Measurements from ENCODE around the gene SULT1C2.

The SULT1C2 gene

GRCh38 chr2:108257757-108258331 lies 30.9 kb upstream of the SULT1C2 start:
- peak in 1 of 2 donors; percentile 80 for DNase-seq (ENCODE audit: low read depth in 2 of 2)
- TF ChIP-seq CTCF (IDR thresholded peaks at IDR 0.05; ENCODE audit: low read depth, low read length), result no peak
- H3K4me3 ChIP-seq (replicated peaks in 1 of 2; ENCODE audit: low read depth in 2 of 2, low read length in 2 of 2), result no peak overlapping the region

- TF ChIP-seq CTCF (IDR thresholded peaks at IDR 0.05; ENCODE audit: low read depth, low read length), result no peak
- DNase-seq (ENCODE audit: low read depth in 2 of 2), result no peak
- H3K4me3 ChIP-seq (replicated peaks in 1 of 2; ENCODE audit: low read depth in 2 of 2, low read length in 2 of 2), result no peak overlapping the region
Observed at GRCh38 chr2:108260773-108261172, 27.9 kb upstream of the SULT1C2 start.

GRCh38 chr2:108262036-108262435 lies 26.7 kb upstream of the SULT1C2 start:
- no peak for DNase-seq (ENCODE audit: low read depth in 2 of 2)
- no peak overlapping the region for H3K4me3 ChIP-seq (replicated peaks in 1 of 2; ENCODE audit: low read depth in 2 of 2, low read length in 2 of 2)
- no peak for TF ChIP-seq CTCF (IDR thresholded peaks at IDR 0.05; ENCODE audit: low read depth, low read length)

GRCh38 chr2:108263401-108263800 lies 25.3 kb upstream of the SULT1C2 start:
- no peak for TF ChIP-seq CTCF (IDR thresholded peaks at IDR 0.05; ENCODE audit: low read depth, low read length)

GRCh38 chr2:108266218-108266617 lies 22.5 kb upstream of the SULT1C2 start:
- no peak overlapping the region for H3K4me3 ChIP-seq (replicated peaks in 1 of 2; ENCODE audit: low read depth in 2 of 2, low read length in 2 of 2)
- DNase-seq (ENCODE audit: low read depth in 2 of 2), result no peak
- TF ChIP-seq CTCF (IDR thresholded peaks at IDR 0.05; ENCODE audit: low read depth, low read length), result no peak

More at GRCh38 chr2:108263401-108263800, 25.3 kb upstream of the SULT1C2 start:
- no peak overlapping the region for H3K4me3 ChIP-seq (replicated peaks in 1 of 2; ENCODE audit: low read depth in 2 of 2, low read length in 2 of 2)
- DNase-seq (ENCODE audit: low read depth in 2 of 2), result no peak

GRCh38 chr2:108267101-108267500 lies 21.6 kb upstream of the SULT1C2 start:
- no peak for TF ChIP-seq CTCF (IDR thresholded peaks at IDR 0.05; ENCODE audit: low read depth, low read length)
- peak; percentile 12 to 72 for DNase-seq (ENCODE audit: low read depth in 2 of 2)
- no peak overlapping the region for H3K4me3 ChIP-seq (replicated peaks in 1 of 2; ENCODE audit: low read depth in 2 of 2, low read length in 2 of 2)

GRCh38 chr2:108268001-108268400 lies 20.7 kb upstream of the SULT1C2 start:
- no peak overlapping the region for H3K4me3 ChIP-seq (replicated peaks in 1 of 2; ENCODE audit: low read depth in 2 of 2, low read length in 2 of 2)
- no peak for TF ChIP-seq CTCF (IDR thresholded peaks at IDR 0.05; ENCODE audit: low read depth, low read length)
- peak in 1 of 2 donors; percentile 76 for DNase-seq (ENCODE audit: low read depth in 2 of 2)
